IPS DF 4.7 (cell line): Measurements from ENCODE around the gene C12orf57.

Experiments
- DNase-seq: peaks from one replicate; pipeline ENCODE4 v3.0.0-alpha.2; 2013; ENCODE audit warnings: low spot score; ENCODE audit errors: extremely low read depth

Gene C12orf57

GRCh38 chr12:6917491-6918231, 26.2 kb upstream of the C12orf57 start:
- no peak for DNase-seq

GRCh38 chr12:6919588-6919987, 24.2 kb upstream of the C12orf57 start:
- no peak for DNase-seq

GRCh38 chr12:6921539-6921938, 22.3 kb upstream of the C12orf57 start:
- no peak for DNase-seq

- no peak for DNase-seq
These were observed 21.6 kb upstream of the C12orf57 start for GRCh38 chr12:6921996-6922946.

GRCh38 chr12:6923003-6923732, 20.7 kb upstream of the C12orf57 start:
- DNase-seq, result no peak

- no peak for DNase-seq
These were observed 20.0 kb upstream of the C12orf57 start for GRCh38 chr12:6923851-6924250.

GRCh38 chr12:6925239-6925539, 18.6 kb upstream of the C12orf57 start:
- no peak for DNase-seq

GRCh38 chr12:6925540-6926279, 18.1 kb upstream of the C12orf57 start:
- DNase-seq, result no peak

- no peak for DNase-seq
These were observed 16.3 kb upstream of the C12orf57 start, which contains the start of gene ATN1 for GRCh38 chr12:6927379-6928021. ATN1 (plus strand) TSS chr12:6927959; CDS start chr12:6934002, 6,043 bp downstream.

GRCh38 chr12:6928022-6928702, 15.7 kb upstream of the C12orf57 start:
- no peak for DNase-seq

- DNase-seq, result no peak
These were observed 15.0 kb upstream of the C12orf57 start for GRCh38 chr12:6928703-6929407.

- no peak for DNase-seq
These were observed 14.1 kb upstream of the C12orf57 start for GRCh38 chr12:6929466-6930452.

GRCh38 chr12:6932766-6933165, 11.1 kb upstream of the C12orf57 start:
- no peak for DNase-seq

- no peak for DNase-seq
These were observed 9.7 kb upstream of the C12orf57 start for GRCh38 chr12:6934110-6934509.

GRCh38 chr12:6935371-6936193, 8.2 kb upstream of the C12orf57 start:
- DNase-seq, result no peak

- DNase-seq, result no peak
These were observed 7.6 kb upstream of the C12orf57 start for GRCh38 chr12:6936194-6936635.
